Measurements from ENCODE around the gene QSOX1.

DNA sequence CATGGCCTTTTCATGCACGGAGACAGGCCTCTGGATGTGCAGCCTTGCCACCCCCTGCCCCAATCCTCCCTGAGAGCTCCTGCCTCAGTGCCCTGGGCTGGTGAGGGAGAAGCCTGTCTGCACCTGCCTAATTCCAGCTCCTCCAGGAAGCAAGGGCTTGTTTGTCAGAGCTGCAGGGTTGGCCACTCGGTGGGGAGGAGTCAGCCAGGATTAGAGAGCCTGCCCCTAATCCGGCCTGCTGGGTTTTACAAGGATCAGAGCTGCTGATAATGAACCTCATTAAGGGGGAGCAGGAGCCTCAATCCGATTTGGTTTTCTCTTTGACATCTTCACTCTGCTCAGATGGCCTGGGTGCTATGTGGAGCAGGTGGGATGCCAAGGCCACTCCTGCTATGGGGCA, 43.5 kb downstream of the QSOX1 start:
- TF ChIP-seq, protein P1, sequence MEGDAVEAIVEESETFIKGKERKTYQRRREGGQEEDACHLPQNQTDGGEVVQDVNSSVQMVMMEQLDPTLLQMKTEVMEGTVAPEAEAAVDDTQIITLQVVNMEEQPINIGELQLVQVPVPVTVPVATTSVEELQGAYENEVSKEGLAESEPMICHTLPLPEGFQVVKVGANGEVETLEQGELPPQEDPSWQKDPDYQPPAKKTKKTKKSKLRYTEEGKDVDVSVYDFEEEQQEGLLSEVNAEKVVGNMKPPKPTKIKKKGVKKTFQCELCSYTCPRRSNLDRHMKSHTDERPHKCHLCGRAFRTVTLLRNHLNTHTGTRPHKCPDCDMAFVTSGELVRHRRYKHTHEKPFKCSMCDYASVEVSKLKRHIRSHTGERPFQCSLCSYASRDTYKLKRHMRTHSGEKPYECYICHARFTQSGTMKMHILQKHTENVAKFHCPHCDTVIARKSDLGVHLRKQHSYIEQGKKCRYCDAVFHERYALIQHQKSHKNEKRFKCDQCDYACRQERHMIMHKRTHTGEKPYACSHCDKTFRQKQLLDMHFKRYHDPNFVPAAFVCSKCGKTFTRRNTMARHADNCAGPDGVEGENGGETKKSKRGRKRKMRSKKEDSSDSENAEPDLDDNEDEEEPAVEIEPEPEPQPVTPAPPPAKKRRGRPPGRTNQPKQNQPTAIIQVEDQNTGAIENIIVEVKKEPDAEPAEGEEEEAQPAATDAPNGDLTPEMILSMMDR (IDR thresholded peaks at IDR 0.05; ENCODE audit: extremely low read depth in 1 of 2, insufficient read depth in 1 of 2, low read depth in 1 of 2, low read length in 2 of 2), result no peak
- TF ChIP-seq EZH2 (IDR thresholded peaks at IDR 0.05; ENCODE audit: borderline replicate concordance, low read depth, low read length, severe bottlenecking), result no peak
- TF ChIP-seq POLR2A (IDR thresholded peaks at IDR 0.05; ENCODE audit: low read depth, low read length), result no peak
- TF ChIP-seq, protein P2, sequence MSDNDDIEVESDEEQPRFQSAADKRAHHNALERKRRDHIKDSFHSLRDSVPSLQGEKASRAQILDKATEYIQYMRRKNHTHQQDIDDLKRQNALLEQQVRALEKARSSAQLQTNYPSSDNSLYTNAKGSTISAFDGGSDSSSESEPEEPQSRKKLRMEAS (IDR thresholded peaks at IDR 0.05; ENCODE audit: insufficient read depth, insufficient read length), result no peak
- no peak for TF ChIP-seq POLR2AphosphoS5 (IDR thresholded peaks at IDR 0.05; ENCODE audit: insufficient read depth, low read depth, low read length)
- no peak for TF ChIP-seq FOS (IDR thresholded peaks at IDR 0.05; ENCODE audit: borderline replicate concordance, insufficient read depth, low read length)
- no peak for TF ChIP-seq JUN (IDR thresholded peaks at IDR 0.05; ENCODE audit: borderline replicate concordance, insufficient read depth, insufficient read length, low read depth)
- no peak for TF ChIP-seq MYC (IDR thresholded peaks at IDR 0.05; ENCODE audit: low read depth, low read length)

Data from endothelial cell of umbilical vein (primary cell).